AG04449 (cell line): ENCODE data around the gene FAH.

Source experiments
- CTCF ChIA-PET: fragments of 350-600 bp; formaldehyde crosslinking; extraction: SDS; loops from one replicate; lab custom pipeline; 2021; ENCODE audit warnings: antibody characterized with exemption; lab: Yijun Ruan, JAX
- POLR2A ChIA-PET: fragments of 400-600, 350-600 bp; formaldehyde crosslinking; extraction: SDS; loops from one replicate; lab custom pipeline; 2020; ENCODE audit warnings: antibody characterized with exemption, inconsistent platforms; lab: Yijun Ruan, JAX
- DNase-seq: peaks from one replicate; pipeline ENCODE4 v3.0.0-alpha.2; 2010; ENCODE audit warnings: low read depth, low spot score
- H3K4me3 ChIP-seq: 2 replicates; pipeline ENCODE4 v1.5.1; 2011; ENCODE audit warnings: low read depth, mild to moderate bottlenecking, control low read depth, low read length
- TF ChIP-seq, protein P1 (sequence below): IDR thresholded peaks from one replicate; pipeline ENCODE4 v1.5.1; 2011; ENCODE audit warnings: mild to moderate bottlenecking, moderate library complexity, low read length, control low read depth, inconsistent platforms; ENCODE audit not compliant: insufficient read depth; ENCODE audit errors: missing control alignments

FAH gene

DNA sequence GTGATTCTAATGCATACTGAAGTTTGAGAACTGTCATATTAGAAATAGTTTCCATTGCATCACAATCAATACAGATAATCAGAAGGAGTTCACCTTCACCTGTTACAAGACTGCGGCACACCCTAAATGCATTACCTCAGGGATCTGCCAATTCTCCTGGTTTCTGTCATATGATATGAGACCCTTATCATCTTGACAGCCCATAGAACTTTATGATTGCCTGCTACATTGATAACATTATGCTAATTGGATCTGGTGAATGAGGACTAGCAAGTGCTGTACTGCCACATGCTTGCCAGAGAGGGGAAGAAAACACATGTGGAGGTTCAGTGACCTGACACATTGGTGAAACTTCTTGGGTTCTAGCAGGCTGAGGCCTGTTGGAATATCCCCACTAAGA is 41.4 kb downstream of the FAH start:
- H3K4me3 ChIP-seq: no peak overlapping the region
- ChIA-PET CTCF (no interaction called here), POLR2A (no interaction called here)
- TF ChIP-seq, protein P1, sequence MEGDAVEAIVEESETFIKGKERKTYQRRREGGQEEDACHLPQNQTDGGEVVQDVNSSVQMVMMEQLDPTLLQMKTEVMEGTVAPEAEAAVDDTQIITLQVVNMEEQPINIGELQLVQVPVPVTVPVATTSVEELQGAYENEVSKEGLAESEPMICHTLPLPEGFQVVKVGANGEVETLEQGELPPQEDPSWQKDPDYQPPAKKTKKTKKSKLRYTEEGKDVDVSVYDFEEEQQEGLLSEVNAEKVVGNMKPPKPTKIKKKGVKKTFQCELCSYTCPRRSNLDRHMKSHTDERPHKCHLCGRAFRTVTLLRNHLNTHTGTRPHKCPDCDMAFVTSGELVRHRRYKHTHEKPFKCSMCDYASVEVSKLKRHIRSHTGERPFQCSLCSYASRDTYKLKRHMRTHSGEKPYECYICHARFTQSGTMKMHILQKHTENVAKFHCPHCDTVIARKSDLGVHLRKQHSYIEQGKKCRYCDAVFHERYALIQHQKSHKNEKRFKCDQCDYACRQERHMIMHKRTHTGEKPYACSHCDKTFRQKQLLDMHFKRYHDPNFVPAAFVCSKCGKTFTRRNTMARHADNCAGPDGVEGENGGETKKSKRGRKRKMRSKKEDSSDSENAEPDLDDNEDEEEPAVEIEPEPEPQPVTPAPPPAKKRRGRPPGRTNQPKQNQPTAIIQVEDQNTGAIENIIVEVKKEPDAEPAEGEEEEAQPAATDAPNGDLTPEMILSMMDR: no peak
- DNase-seq: no peak

DNA sequence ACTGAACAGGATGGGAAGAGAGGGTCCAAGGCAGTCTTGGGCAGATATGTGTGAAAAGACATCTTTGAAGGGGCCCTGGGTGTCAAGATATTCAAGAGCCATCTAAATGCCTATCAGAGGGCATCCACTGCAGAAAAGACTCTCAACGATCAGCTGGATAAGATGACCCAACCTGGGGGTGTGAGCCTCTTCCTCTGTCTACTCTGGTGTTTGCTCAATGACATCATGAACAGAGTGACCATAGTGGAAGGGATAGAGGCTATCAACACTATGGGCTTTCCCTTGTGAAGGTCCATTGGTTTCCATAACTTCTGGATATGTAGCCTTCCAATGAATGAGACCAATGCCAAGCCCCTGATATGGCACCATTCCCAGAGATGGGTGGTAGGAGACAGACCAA is 42.1 kb downstream of the FAH start:
- POLR2A ChIA-PET: no interaction called here
- CTCF ChIA-PET: no interaction called here
- TF ChIP-seq, protein P1: no peak
- H3K4me3 ChIP-seq: no peak overlapping the region
- no peak for DNase-seq

DNA sequence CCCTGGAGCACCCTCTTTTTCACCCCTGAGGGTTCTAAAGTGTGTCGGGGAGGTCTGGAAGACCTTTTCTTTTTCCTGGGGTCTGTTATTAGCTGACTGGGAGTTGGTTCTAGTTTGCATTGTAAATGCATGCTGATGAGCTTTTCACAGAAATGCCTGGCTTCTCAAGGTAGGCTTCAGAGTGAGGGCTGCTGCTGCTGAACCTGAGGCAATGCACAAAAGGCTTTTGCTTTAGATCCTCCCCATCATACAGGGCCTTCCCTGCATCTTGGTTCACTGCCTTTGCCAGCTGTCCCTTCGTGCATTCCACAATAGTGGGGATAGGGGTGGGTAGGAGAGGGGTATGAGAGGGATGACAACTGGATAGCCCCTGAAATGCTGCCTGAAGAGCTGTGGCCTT is 46.6 kb downstream of the FAH start:
- H3K4me3 ChIP-seq: no peak overlapping the region
- CTCF ChIA-PET: no interaction called here
- TF ChIP-seq, protein P1: no peak
- POLR2A ChIA-PET: no interaction called here
- no peak for DNase-seq

DNA sequence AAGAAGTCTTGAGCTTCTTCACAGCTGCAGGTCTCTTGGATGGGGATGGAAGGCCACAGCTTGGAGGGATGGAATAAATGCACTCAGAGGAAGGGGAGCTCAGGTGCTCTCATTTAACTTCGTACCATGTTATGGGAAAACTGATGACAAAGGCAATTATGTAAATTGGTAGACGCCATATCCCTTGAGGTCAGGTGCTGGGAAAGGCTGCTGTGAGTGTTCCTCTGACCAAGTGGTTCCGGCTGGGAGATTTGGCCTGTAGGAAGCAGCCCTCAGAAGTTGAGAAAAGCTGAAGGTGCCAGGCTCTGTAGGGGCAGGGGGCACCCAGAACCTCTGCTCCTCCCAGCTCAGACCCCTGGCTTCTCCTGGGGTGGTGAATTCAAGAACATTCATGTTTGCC is 47.1 kb downstream of the FAH start:
- TF ChIP-seq, protein P1: no peak
- POLR2A ChIA-PET: no interaction called here
- no peak overlapping the region for H3K4me3 ChIP-seq
- no peak for DNase-seq
- CTCF ChIA-PET: no interaction called here

DNA sequence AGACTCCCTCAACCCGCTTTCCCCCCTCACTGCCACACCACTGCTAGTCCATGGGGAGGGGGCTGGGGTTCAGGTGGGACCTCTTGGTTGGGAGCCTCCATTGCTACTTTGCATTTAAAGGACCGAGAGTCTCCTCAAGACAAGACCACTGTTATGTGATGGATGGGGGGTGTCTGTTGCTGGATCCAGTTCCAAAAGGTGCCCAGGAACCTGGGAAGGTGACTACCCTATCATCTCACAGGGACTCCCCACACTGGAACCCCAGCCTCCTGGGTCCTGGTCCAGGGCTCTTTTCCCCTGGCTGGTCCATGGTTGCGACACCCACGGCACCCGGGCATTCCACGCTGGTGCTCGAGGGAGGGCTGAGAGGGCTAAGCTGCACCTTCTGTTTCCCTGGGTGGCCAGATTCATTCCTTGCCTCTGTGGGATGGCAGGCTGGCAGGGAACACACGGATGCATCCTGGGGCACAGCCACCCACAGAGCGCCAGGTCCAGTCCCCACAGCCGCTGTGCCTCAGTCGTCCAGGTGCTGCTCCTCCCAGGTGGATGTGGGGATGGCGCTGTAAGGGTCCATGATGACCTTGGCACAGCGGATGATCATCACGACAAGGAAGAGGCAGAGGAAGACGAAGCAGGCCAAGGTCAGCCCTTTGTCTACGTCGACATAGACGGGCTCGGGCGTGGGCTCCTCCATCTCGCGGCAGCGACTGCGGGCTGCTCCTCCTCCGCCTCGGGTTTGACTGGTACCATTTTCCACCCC is 48.6 kb downstream of the FAH start:
- ChIA-PET CTCF (no interaction called here), POLR2A (no interaction called here)
- TF ChIP-seq, protein P1: no peak
- no peak for DNase-seq
- H3K4me3 ChIP-seq: no peak overlapping the region

DNA sequence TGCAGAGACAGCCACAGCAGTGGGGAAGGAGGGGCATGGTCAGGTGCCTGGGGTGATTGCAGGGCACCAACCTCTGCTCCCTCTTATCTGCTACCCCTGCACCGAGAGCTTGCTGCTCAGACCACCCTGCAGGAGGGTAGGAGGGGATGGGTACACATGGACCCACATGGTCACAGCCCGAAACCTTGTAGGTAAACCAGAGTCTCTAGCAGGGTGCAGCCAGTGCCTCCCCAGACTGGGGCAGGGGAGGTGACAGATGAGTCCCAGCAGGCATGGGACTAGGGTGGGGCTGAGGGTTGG is 49.2 kb downstream of the FAH start:
- ChIA-PET CTCF (no interaction called here), POLR2A (no interaction called here)
- TF ChIP-seq, protein P1: no peak
- no peak overlapping the region for H3K4me3 ChIP-seq
- DNase-seq: no peak
